HG03064 (cell line): ENCODE results near the gene VPREB1.
"Not testable (repeated sequence)": the region's sequence is repeated elsewhere in the genome, so short reads cannot be mapped to it uniquely, and the experiment has no call there.

Experiments used
- ATAC-seq: cut with Tn5 transposase; IDR thresholded peaks from one replicate; pipeline ENCODE4 v1.9.1; 2021; ENCODE audit warnings: low read depth; ENCODE audit not compliant: unreplicated experiment

The VPREB1 gene, protein sequence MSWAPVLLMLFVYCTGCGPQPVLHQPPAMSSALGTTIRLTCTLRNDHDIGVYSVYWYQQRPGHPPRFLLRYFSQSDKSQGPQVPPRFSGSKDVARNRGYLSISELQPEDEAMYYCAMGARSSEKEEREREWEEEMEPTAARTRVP

DNA sequence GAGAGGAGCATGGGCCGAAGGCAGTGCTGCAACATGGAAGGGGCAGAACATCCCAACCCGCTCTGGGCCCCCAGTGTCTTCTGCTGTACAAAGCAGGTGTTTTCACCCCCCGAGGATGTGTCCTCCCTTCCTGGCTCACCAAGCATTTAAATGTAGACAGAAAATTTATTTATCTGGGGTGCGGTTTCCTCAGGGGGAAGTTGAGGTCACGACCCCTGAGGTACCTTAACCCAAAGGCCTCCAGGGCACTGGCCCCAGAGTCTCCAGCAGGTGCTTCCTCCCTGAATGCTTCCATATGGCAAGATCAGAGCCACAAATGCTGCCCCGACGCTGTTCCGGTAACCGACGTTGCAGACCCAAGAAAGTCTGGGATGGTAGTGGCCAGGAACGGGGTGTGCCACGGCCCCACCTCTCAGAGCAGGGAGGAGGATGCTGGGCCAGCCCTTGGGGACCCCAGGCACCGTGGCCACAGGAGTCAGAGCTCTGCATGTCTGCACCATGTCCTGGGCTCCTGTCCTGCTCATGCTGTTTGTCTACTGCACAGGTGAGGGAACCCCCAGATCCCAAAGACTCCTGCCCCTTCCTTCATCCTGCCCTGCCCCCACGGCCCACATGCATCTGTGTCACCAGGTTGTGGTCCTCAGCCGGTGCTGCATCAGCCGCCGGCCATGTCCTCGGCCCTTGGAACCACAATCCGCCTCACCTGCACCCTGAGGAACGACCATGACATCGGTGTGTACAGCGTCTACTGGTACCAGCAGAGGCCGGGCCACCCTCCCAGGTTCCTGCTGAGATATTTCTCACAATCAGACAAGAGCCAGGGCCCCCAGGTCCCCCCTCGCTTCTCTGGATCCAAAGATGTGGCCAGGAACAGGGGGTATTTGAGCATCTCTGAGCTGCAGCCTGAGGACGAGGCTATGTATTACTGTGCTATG is at the start of gene VPREB1:
Gene VPREB1 (plus strand): TSS at position 471 of the 935 bp plus-strand sequence. CDS start 28 bp downstream, at position 499.
- no peak for ATAC-seq

DNA sequence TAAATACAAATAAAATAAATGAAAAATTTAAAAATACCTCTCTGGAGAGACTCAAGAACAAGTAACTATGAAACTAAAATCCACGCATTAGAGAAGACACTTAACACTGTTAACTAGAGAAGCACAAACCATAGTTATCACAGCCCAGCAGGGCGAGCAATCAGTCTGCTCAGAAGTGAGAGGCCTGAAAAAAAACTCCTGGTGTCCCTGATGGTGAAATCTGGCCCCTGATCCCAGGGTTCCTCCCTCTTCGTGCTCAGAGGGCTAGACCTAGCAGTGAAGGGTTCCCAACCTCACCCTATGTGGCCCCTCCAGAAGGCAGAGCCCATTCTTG is 49.7 kb upstream of the VPREB1 start:
- no peak for ATAC-seq

DNA sequence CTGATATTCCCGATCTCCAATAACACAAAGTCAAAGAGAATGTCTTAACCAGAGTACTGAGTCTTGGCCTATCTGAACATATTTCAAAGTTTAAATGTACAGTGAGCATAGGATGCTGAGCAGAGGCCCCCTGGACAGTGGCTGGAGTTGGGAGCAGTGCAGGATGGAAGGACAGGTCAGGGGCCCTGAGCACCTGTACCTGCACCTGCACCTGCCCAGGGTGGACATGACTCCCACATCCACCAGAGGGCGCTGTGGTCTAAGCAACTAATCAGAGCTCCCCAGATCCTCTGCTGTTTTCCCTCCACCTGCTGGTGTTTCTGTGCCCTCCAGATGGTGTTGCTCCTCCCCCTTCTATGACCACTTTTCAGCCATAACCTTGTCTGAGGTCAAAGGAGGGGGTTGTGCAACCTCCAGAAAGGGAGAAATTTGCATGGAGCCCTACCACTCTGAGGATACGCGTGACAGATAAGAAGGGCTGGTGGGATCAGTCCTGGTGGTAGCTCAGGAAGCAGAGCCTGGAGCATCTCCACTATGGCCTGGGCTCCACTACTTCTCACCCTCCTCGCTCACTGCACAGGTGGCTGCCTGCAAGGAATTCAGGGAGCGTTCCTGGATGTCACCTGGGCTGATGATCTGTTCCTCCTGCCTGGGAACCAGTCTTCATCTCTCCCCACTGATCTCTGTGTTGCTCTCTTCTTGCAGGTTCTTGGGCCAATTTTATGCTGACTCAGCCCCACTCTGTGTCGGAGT is 49.1 kb upstream of the VPREB1 start:
- ATAC-seq: no peak

DNA sequence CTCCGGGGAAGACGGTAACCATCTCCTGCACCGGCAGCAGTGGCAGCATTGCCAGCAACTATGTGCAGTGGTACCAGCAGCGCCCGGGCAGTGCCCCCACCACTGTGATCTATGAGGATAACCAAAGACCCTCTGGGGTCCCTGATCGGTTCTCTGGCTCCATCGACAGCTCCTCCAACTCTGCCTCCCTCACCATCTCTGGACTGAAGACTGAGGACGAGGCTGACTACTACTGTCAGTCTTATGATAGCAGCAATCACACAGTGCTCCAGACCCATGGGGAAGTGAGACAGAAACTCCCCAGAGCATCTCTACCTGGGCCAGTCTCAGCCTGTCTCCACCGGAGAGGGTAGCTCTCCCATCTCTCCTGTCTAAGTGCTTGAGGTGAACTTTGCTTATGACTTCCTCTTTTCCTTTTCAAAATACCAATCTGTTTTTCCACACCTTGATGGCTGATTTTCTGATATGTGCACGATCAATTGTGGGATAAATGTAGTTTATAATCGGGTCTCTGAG is 48.5 kb upstream of the VPREB1 start:
- peak; percentile 80 for ATAC-seq

DNA sequence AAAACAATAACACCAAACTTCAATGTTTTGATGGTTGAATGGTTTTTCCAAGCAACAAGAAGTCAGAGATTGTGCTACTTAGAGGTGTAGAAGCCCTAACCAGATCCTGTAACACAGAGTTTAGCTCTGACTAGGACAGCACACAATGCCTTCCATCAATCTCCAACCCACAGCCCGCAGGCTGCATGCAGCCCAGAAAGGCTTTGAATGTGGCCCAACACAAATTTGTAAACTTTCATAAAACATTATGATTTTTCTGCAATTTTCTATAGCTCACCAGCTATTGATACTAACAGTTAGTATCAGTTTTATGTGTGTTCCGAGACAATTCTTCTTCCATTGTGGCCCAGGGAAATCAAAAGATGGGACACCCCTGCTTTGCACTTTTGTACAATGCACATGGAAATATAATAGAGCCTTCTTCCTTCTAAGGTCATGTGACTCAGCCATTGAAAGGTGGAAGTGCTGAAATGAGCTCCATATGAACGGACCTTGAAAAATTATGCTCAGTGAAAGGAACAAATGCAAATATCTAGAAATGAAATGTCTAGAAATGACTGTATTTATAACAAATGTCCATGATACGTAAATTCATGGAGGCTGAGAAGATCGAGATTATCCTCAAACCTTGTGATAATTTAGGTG is 47.6 kb upstream of the VPREB1 start:
- no peak for ATAC-seq

DNA sequence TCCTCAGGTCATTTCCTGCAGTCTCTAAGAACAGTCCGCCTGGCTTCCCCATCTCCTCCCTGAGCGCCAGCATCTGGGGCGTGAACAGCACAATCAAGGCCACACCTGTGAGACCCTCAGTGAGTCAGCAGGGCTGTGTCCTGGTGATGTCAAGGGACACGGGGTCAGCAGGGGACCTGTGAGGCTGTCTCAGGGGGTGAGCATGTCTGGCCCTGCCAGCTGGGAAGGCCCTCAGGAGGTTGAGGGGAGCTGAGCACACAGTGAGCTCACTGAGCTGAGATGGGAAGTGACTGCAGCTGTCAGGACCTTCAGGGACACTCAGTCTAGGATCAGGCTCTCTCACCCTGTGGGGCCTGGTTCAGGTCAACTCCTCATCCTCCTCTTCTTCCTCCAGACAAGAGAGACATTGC is 46.6 kb upstream of the VPREB1 start:
- no peak for ATAC-seq

DNA sequence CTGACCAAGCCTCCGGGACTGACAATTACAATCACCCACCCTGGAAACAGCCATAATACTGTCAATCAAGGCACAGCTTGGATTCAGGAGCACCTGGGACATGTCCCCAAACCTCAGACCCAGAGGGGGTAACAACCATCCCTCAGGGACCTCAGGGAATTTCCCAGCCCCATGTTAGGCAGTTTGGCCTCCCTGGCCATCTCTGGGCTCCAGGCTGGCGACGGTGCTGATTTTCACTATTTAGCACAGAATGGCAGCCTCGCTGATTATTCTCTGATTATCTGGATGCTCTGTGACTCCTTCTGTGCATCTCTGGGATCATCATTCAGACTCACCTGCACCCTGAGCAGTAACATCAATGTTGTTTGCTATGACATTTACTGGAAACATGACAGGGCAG is 45.8 kb upstream of the VPREB1 start:
- ATAC-seq: no peak

DNA sequence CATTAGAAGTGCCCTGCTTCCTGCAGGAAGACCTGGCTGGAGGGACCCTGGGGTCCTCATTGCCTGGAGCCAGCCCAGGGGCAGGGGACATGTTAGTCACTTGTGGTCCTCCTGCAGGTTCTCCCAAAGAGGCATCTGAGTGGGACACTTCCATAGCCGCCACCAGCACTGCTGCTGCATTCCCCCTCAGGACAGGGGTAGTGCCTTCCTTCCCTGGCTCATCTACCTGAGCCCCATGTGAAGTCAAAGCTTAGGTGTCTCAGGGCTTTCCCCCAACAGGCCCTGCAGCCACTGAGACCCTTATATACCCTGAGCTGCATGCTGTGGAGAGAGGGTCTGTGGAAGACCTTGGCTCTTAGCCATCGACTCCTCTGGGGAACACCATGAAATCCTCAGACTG is 45.0 kb upstream of the VPREB1 start:
- ATAC-seq: no peak

DNA sequence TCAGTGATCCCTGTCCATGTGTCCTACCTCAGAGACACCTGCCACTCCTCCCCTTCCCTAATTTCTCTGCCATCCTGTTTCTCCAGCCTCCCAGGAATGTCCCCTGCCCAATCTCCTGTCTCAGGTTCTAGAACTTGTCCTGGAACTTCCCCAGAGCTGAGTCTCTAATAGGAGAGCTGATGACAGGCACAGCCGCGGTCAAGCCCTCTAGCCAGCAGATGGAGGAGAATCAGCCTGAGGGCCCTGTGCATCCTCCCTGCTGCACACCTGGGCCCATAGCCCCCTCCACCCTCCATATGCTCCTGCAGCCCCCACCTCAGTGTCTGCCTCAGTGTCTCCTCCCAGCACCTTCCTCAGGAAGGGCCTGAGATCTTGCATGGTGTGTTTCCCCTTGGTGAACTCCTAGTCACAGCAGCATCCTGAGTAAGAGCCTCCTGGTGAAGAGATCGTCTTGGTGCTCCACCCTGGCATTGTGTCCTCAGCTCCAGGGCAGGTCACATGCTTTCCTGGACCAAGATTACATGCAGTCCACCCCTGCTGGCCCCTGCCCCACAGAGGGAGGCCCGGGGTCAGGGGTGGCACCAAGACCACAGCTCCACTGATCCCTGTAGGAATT is 43.9 kb upstream of the VPREB1 start:
- ATAC-seq: no peak

DNA sequence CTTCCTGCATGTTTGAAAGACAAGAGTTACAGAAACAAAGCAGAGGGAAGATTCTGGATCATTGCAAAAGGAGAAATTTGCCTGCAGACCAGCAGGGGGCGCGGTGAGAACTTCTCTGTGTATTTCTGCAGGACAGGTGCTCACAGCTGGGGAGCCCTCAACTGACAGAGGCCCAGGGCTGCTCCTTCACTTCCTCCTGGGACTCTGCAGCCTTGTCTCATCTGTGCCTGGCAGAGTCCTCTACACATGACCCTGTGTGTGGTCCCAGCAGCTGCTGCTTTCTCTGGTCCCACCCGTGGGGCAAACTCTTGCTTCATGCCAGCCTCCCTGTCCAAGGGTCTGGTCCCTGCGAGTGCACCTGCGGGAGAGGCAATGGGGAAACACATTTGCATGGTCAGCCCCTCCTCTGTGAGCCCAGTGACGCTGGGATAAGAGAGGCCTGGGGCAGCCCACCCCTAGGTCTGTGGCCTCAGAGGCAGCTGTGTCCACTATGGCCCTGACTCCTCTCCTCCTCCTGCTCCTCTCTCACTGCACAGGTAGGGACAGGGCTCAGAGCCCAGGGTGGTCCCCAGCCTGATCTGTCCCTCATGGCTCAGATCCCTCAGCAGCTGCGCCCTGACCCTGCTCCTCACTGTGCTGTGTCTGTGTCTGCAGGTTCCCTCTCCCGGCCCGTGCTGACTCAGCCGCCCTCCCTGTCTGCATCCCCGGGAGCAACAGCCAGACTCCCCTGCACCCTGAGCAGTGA is 43.2 kb upstream of the VPREB1 start:
- ATAC-seq: no peak

DNA sequence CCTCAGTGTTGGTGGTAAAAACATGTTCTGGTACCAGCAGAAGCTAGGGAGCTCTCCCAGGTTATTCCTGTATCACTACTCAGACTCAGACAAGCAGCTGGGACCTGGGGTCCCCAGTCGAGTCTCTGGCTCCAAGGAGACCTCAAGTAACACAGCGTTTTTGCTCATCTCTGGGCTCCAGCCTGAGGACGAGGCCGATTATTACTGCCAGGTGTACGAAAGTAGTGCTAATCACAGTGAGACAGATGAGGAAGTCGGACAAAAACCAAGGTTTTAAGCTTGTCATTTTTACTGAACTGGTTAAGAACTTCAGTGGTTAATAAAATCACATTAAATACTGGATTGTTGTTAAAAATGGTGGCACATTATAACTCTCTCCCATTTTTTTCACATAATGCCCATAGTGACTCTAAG is 42.6 kb upstream of the VPREB1 start:
- ATAC-seq: no peak

DNA sequence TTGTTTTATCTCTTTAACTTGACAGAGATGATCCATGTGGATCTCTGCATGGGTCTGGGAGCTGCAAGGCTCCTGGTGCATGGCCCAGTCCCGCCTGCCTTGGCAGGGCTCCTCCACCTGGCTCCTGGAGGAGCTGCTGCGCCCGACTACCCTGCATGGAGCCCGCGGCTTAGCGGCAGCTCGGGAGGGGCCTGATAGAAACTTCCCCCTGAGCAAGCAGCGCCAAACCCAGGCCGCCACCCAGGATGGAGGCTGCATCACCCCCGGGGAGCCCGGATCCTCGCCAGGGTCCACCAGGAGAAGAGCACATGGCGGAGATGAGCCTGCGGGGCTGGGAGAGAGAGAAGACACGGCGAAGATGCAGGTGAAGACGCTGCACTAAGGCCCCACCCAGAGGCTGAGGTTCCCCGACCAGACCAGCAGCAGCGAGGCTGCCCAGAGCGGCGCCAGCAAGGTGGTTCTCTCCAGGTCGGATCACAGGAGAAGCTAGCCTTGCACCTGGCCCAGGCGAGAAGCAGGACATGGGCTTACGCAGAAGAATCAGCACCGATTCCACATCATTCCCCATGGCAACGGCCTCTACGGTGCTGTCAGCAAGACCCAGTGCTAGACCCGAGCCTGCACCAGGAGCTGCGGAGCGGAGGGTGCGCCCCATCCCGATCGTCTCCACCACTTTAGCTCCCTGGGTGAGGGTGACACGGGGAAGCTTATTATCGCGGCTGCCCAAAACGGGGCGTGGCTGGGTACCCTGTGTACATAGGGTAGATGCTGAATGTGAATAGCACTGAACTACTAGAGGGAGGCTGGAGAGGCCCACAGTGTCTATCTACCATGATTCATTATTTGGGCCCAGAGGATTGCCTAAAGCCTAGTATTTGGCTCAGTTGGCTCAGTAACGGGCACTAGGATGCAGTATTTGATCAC is 41.3 kb upstream of the VPREB1 start:
- ATAC-seq: no peak

DNA sequence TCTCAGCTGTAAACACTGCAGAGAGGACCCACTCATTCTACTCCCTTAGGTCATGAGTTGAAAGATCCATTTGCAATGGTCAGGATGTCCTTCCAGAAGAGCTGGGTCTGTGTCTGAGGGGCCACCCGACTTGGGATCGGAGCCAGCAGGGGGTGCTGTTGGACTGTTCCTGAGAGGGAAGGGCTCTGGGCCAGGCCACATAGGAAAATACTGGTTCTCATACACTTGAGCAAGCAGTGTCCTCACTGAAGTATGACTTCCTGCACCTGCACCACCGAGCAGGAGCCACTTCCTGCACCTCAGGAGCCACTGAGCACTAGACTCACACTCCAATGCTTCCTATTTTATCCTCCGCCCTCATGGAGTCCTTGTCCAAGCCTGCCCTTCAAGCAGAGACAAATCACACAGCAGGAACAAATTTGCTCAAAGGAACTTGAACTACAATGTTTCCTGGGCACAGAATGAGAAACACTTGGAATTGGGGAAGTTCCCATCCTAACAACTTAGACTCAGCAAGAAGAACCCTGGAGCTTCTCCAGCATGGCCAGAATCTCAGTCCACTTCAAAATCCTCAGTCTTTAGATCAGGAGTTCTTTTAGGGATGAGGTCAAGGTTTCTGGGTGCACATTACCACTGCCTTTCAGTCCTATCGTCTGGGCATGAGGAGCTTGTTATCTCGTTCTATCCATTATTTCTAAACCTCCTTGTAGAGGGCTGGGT is 36.6 kb upstream of the VPREB1 start:
- ATAC-seq: peak; percentile 69

DNA sequence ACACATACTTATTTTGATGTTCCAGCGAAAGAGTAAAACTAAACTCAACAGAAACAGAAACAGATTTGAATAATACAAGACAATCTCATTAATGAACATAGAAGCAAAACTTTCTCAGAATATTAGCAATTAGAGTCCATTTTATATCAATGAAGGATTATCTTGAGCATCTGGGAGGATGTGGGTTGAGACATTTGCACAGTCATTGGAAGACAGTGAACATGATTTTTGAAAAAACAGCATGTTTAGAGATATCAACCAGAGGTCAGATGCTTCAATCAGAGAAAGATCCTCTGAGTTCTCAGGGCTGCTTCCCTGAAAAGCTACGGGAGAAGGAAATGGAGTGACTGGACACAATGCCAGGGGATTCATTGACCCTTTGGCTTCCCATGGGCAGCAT is 35.9 kb upstream of the VPREB1 start:
- no peak for ATAC-seq

DNA sequence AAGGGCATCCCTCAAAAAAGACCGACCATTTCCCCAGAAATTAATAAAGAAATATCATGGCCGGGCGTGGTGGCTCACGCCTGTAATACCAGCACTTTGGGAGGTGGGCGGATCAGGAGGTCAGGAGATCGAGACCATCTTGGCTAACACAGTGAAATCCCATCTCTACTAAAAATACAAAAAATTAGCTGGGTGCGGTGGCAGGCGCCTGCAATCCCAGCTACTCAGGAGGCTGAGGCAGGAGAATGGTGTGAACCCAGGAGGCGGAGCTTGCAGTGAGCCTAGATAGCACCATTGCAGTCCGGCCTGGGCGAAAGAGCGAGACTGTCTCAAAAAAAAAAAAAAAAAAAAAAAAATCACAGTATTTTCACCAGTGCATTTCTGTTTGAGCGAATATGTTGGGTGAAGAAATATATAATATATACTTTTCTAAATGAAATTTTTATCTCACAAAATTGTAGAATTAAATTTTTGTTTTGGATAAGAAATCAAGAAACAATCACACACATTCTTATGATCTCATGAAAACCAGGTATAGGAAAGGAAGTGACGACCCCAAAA is 35.4 kb upstream of the VPREB1 start:
- not testable (repeated sequence) for ATAC-seq

DNA sequence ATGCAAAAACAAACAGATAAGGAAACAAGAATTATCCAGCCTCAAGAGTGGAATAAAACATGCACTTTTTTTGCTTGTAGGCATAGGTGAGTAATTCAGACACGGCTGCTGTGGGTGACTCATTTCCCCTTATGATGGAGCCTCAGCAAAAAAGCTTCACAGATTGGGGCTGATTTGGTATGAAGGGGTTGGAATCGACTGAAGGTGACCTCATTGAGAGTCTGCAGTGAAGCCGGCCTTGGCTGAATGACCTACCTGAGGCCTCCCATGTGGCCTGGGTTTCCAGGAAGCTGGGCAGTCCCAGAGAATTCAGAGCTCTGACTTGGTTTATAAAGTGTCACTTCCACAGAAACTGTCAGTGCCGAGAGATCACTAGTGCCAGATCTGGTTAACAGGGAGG is 34.2 kb upstream of the VPREB1 start:
- ATAC-seq: no peak
